WTC11 (cell line): Measurements from ENCODE around the gene FOXP1. TPM values are rescaled to one million over a fixed set of nuclear protein-coding genes. Genes with fewer than 3 reads are reported as not detected.

Experiments
- ATAC-seq: fragments of 200-7000 bp; cut with Tn5 transposase; 2 replicates; pipeline ENCODE4 v1.10.0; 2021; ENCODE audit warnings: mild to moderate bottlenecking, moderate library complexity
- CTCF ChIA-PET: fragments of 300-600 bp; sonication (Branson Sonifier 250); formaldehyde crosslinking; loops from one replicate; lab custom pipeline; 2021; ENCODE audit warnings: antibody characterized with exemption; lab: Charles Lee
- POLR2A ChIA-PET: fragments of 350-600 bp; sonication (Branson Sonifier 250); formaldehyde crosslinking; loops from one replicate; lab custom pipeline; 2021; ENCODE audit warnings: antibody characterized with exemption; lab: Charles Lee
- DNase-seq: peaks from one replicate; pipeline ENCODE4 v3.0.0; 2021; ENCODE audit warnings: low spot score
- H3K27ac Mint-ChIP-seq: 2 replicates; pipeline ENCODE4 v1.8.0; 2021; ENCODE audit warnings: mixed read lengths
- H3K27me3 Mint-ChIP-seq: 2 replicates; pipeline ENCODE4 v1.8.0; 2021; ENCODE audit warnings: low read depth, mild to moderate bottlenecking, moderate library complexity, mixed read lengths
- H3K36me3 Mint-ChIP-seq: 2 replicates; pipeline ENCODE4 v1.8.0; 2021; ENCODE audit warnings: mixed read lengths
- H3K4me1 Mint-ChIP-seq: 2 replicates; pipeline ENCODE4 v1.8.0; 2022; ENCODE audit warnings: mixed read lengths
- H3K4me3 Mint-ChIP-seq: 2 replicates; pipeline ENCODE4 v1.8.0; 2021; ENCODE audit warnings: mild to moderate bottlenecking, moderate library complexity, mixed read lengths
- H3K9me3 Mint-ChIP-seq: 2 replicates; pipeline ENCODE4 v1.8.0; 2021; ENCODE audit warnings: mixed read lengths
- ATF2 ChIP-seq: sonication (generic); formaldehyde crosslinking; IDR thresholded peaks from 2 replicates; pipeline ENCODE4 v1.8.1; 2022; ENCODE audit warnings: low read depth, missing genetic modification reagents, borderline replicate concordance
- ATF3 ChIP-seq: sonication (generic); formaldehyde crosslinking; conservative IDR thresholded peaks from 2 replicates; pipeline ENCODE4 v1.8.1; 2022; ENCODE audit warnings: mild to moderate bottlenecking, missing genetic modification reagents
- CBFB ChIP-seq: sonication (generic); formaldehyde crosslinking; IDR thresholded peaks from 2 replicates; pipeline ENCODE4 v1.8.1; 2022; ENCODE audit warnings: mild to moderate bottlenecking, low read depth, missing genetic modification reagents
- CREM ChIP-seq: sonication (generic); formaldehyde crosslinking; IDR thresholded peaks from 2 replicates; pipeline ENCODE4 v1.8.1; 2022; ENCODE audit warnings: mild to moderate bottlenecking, missing genetic modification reagents, moderate library complexity
- E2F4 ChIP-seq: sonication (generic); formaldehyde crosslinking; IDR thresholded peaks from 2 replicates; pipeline ENCODE4 v1.8.1; 2022; ENCODE audit warnings: low read depth, mild to moderate bottlenecking, moderate library complexity, missing genetic modification reagents, borderline replicate concordance
- ESRRA ChIP-seq: sonication (generic); formaldehyde crosslinking; IDR thresholded peaks from 2 replicates; pipeline ENCODE4 v1.8.1; 2022; ENCODE audit warnings: mild to moderate bottlenecking, missing genetic modification reagents, borderline replicate concordance
- GABPB1 ChIP-seq: sonication (generic); formaldehyde crosslinking; IDR thresholded peaks from 2 replicates; pipeline ENCODE4 v1.8.1; 2023; ENCODE audit warnings: mild to moderate bottlenecking, missing genetic modification reagents
- HMGXB4 ChIP-seq: sonication (generic); formaldehyde crosslinking; IDR thresholded peaks from 2 replicates; pipeline ENCODE4 v1.8.1; 2023; ENCODE audit warnings: mild to moderate bottlenecking, moderate library complexity, missing genetic modification reagents
- KAT7 ChIP-seq: sonication (generic); formaldehyde crosslinking; IDR thresholded peaks from 2 replicates; pipeline ENCODE4 v1.8.1; 2023; ENCODE audit warnings: missing genetic modification reagents, mild to moderate bottlenecking, borderline replicate concordance
- NFYB ChIP-seq: sonication (generic); formaldehyde crosslinking; conservative IDR thresholded peaks from 2 replicates; pipeline ENCODE4 v1.8.0; 2022; ENCODE audit warnings: low read depth, missing genetic modification reagents
- PRDM15 ChIP-seq: sonication (generic); formaldehyde crosslinking; IDR thresholded peaks from 2 replicates; pipeline ENCODE4 v1.8.0; 2022; ENCODE audit warnings: missing genetic modification reagents
- PREB ChIP-seq: sonication (generic); formaldehyde crosslinking; IDR thresholded peaks from 2 replicates; pipeline ENCODE4 v1.8.1; 2022; ENCODE audit warnings: mild to moderate bottlenecking, missing genetic modification reagents, moderate library complexity, borderline replicate concordance
- RELA ChIP-seq: sonication (generic); formaldehyde crosslinking; IDR thresholded peaks from 2 replicates; pipeline ENCODE4 v1.8.1; 2022; ENCODE audit warnings: missing genetic modification reagents, mild to moderate bottlenecking, borderline replicate concordance
- RORB ChIP-seq: fragments of 250-450 bp; sonication (Bioruptor Pico); IDR thresholded peaks from 2 replicates; pipeline ENCODE4 v1.9.0; 2021; ENCODE audit warnings: mild to moderate bottlenecking
- SMAD3 ChIP-seq: sonication (generic); formaldehyde crosslinking; IDR thresholded peaks from 2 replicates; pipeline ENCODE4 v1.8.0; 2022; ENCODE audit warnings: missing genetic modification reagents, mild to moderate bottlenecking, borderline replicate concordance
- SP1 ChIP-seq: sonication (generic); formaldehyde crosslinking; conservative IDR thresholded peaks from 2 replicates; pipeline ENCODE4 v1.8.1; 2022; ENCODE audit warnings: missing genetic modification reagents
- TEAD4 ChIP-seq: sonication (generic); formaldehyde crosslinking; IDR thresholded peaks from 2 replicates; pipeline ENCODE4 v1.8.0; 2022; ENCODE audit warnings: mild to moderate bottlenecking, missing genetic modification reagents
- ZMAT4 ChIP-seq: fragments of 250-450 bp; sonication (Bioruptor Pico); IDR thresholded peaks from 2 replicates; pipeline ENCODE4 v1.9.0; 2021; ENCODE audit warnings: mild to moderate bottlenecking
- ZNF232 ChIP-seq: sonication (generic); formaldehyde crosslinking; IDR thresholded peaks from 2 replicates; pipeline ENCODE4 v1.8.0; 2022; ENCODE audit warnings: mild to moderate bottlenecking, missing genetic modification reagents
- ZNF396 ChIP-seq: fragments of 250-450 bp; sonication (Bioruptor Pico); IDR thresholded peaks from 2 replicates; pipeline ENCODE4 v1.8.0; 2021; ENCODE audit warnings: mild to moderate bottlenecking, moderate library complexity, borderline replicate concordance
- ZNF416 ChIP-seq: fragments of 250-450 bp; sonication (Bioruptor Pico); IDR thresholded peaks from 2 replicates; pipeline ENCODE4 v1.9.0; 2021; ENCODE audit warnings: mild to moderate bottlenecking, inconsistent platforms
- total RNA-seq: library from RNA; stranded (reverse); gene quantifications from 3 replicates; pipeline ENCODE4 v1.2.3, GENCODE V29; 2021

FOXP1 gene
- total RNA-seq, 1 experiment from 2014 or later = 25.8 TPM

GRCh38 chr3:71302604-71303003, 280.9 kb downstream of the FOXP1 start:
- Mint-ChIP-seq H3K9me3 (no peaks in the 10 kb centered on the region), H3K27me3 (0 out of 2 replicates have a peak, but pooled peaks cover 3% of the 10 kb centered on the region), H3K27ac (no peak overlapping the region), H3K36me3 (no peaks in the 10 kb centered on the region), H3K4me1 (peaks cover 85% of the 10 kb centered on the region), H3K4me3 (peak overlapping the region; percentile 2; the same call in 1 of the 2 replicates)
- DNase-seq = no peak
- CTCF ChIA-PET = no interaction called here
- TF ChIP-seq PRDM15 (CRISPR knock-in tag) (no peak), KAT7 (CRISPR knock-in tag) (no peak), RELA (no peak), PREB (no peak), ZNF232 (CRISPR knock-in tag) (no peak), ZNF416 (CRISPR knock-in tag) (no peak)
- ATAC-seq = no peak
- POLR2A ChIA-PET = no interaction called here

GRCh38 chr3:71300951-71301393, 282.6 kb downstream of the FOXP1 start:
- no peaks in the 10 kb centered on the region for H3K36me3 Mint-ChIP-seq
- TF ChIP-seq ATF3 (no peak), TEAD4 (no peak), ZNF396 (CRISPR knock-in tag) (no peak), ATF2 (CRISPR knock-in tag) (no peak), E2F4 (CRISPR knock-in tag) (no peak), CREM (no peak), RORB (CRISPR knock-in tag) (no peak), ESRRA (CRISPR knock-in tag) (no peak), GABPB1 (CRISPR knock-in tag) (no peak), HMGXB4 (no peak), SMAD3 (CRISPR knock-in tag) (no peak), ZMAT4 (CRISPR knock-in tag) (no peak), NFYB (CRISPR knock-in tag) (no peak), CBFB (CRISPR knock-in tag) (no peak), SP1 (no peak)
- peaks cover 85% of the 10 kb centered on the region for H3K4me1 Mint-ChIP-seq
- no peak overlapping the region for H3K27ac Mint-ChIP-seq
- CTCF ChIA-PET = no interaction called here
- DNase-seq (no peak), ATAC-seq (no peak)
- POLR2A ChIA-PET = no interaction called here
- H3K27me3 Mint-ChIP-seq = 0 out of 2 replicates have a peak, but pooled peaks cover 3% of the 10 kb centered on the region
- H3K4me3 Mint-ChIP-seq = no peak overlapping the region
- H3K9me3 Mint-ChIP-seq = no peaks in the 10 kb centered on the region
